GM12874 (cell line): ENCODE data around the gene PBX2.

Experiments used
- CTCF ChIP-seq: IDR thresholded peaks from 2 replicates; pipeline ENCODE4 v1.5.1; 2011; ENCODE audit warnings: low read depth, mild to moderate bottlenecking, control low read depth, low read length, moderate library complexity; ENCODE audit not compliant: insufficient read depth

PBX2 gene

GRCh38 chr6:32190054-32190851, at the start of gene PBX2:
Gene PBX2, minus strand, starts transcription at chr6:32190202. Its CDS starts 287 bp downstream, at chr6:32189915.
- TF ChIP-seq CTCF, result no peak

GRCh38 chr6:32239462-32239861, 49.5 kb upstream of the PBX2 start:
- TF ChIP-seq CTCF, result no peak

GRCh38 chr6:32234934-32235333, 44.9 kb upstream of the PBX2 start:
- TF ChIP-seq CTCF, result no peak; the same call in 1 of the 2 replicates

- TF ChIP-seq CTCF, result no peak
Observed at GRCh38 chr6:32226434-32226833, 36.4 kb upstream of the PBX2 start.

GRCh38 chr6:32224696-32225095, 34.7 kb upstream of the PBX2 start:
- TF ChIP-seq CTCF, result no peak

- no peak for TF ChIP-seq CTCF
Observed at GRCh38 chr6:32223258-32224235, 33.5 kb upstream of the PBX2 start, which contains the start of gene NOTCH4. Gene NOTCH4, minus strand, starts transcription at chr6:32224067. Its CDS starts 139 bp downstream, at chr6:32223928.
